ENCODE data around the gene ZNF37A. TPM values are rescaled to one million over a fixed set of nuclear protein-coding genes. Genes with fewer than 3 reads are reported as not detected.

The ZNF37A gene
- total and polyA plus RNA-seq, 4 experiments from 2014 or later = 2.0 to 27.1 (median 13.6) TPM

DNA sequence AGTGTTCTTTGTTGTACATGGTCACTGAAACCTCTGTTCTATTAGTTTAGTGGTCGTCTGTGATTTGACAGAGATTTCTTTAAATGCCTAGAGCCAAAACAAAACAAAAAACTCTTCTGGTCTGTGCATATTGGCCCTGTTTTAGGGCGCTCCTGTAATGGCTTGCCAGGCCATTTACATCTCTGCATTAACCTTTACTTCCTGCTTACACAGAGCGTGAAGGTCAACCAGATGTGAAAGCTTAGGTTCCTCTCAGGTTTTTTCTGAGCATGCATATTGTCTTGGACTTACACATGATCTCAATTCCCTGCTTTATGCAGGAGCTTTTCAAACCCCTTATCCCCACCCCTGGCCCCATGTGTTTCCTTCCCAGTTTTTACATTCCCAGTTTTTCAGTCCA lies 9.6 kb downstream of the ZNF37A start:
- Mint-ChIP-seq H3K36me3 (peaks cover 85 to 91% of the 10 kb centered on the region in 2 donors), H3K27ac (peak overlapping the region in 1 of 7 donors; percentile 57), H3K4me1 (peaks cover 0 to 5% (median under 1%) of the 10 kb centered on the region in 4 donors), H3K27me3 (no peaks in the 10 kb centered on the region), H3K9me3 (peaks cover 7 to 87% (median 75%) of the 10 kb centered on the region in 8 donors), H3K4me3 (no peak overlapping the region)
- no peaks in the 10 kb centered on the region for H3K27me3 ChIP-seq (ENCODE audit: insufficient read depth, low read length)
- no peak overlapping the region for H3K4me3 ChIP-seq (ENCODE audit: low read length in 2 of 2)
- ChIA-PET POLR2A (ENCODE audit: partially characterized antibody) (no interaction called here), CTCF (ENCODE audit: partially characterized antibody) (no interaction called here)
- DNase-seq = no peak
- H3K27ac ChIP-seq (ENCODE audit: low read depth, low read length) = no peak overlapping the region
- H3K9me3 ChIP-seq (ENCODE audit: control insufficient read depth in 1 of 2, low read length in 2 of 2) = no peaks in the 10 kb centered on the region
- intact Hi-C loops (cut with micrococcal nuclease) = no loop called here
- no peaks in the 10 kb centered on the region for H3K4me1 ChIP-seq (ENCODE audit: insufficient read depth, low read length)
- H3K36me3 ChIP-seq (ENCODE audit: insufficient read depth, low read length) = peaks cover 11% of the 10 kb centered on the region

DNA sequence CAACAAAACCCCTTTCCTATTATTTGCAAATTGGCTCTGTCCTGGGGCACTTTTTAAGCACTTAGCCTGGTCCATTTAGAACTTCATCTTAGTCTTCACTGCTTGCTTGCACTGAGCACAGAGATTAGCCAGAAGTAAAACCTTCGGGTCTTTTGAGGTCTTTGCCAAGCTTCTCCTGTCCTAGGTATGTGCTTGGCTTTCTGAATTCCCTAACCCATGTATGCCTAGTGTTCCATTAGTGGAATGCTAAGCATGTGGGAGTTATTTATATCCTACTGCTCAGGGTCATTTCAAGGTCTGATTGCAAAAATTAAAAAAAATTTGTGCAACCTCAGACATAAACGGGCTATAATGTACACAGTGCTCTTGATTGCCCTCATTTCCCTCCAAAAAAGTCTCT lies 18.0 kb downstream of the ZNF37A start:
- ChIA-PET CTCF (ENCODE audit: partially characterized antibody) (no interaction called here), POLR2A (ENCODE audit: partially characterized antibody) (no interaction called here)
- no peak for DNase-seq
- Mint-ChIP-seq H3K27ac (peak overlapping the region in 1 of 7 donors; percentile 2), H3K4me1 (no peaks in the 10 kb centered on the region), H3K4me3 (no peak overlapping the region), H3K36me3 (peaks cover 70 to 71% of the 10 kb centered on the region in 2 donors), H3K9me3 (peaks cover 0 to 95% (median 88%) of the 10 kb centered on the region in 8 donors), H3K27me3 (no peaks in the 10 kb centered on the region)
- H3K36me3 ChIP-seq (ENCODE audit: insufficient read depth, low read length) = peaks cover 24% of the 10 kb centered on the region
- H3K4me3 ChIP-seq (ENCODE audit: low read length in 2 of 2) = no peak overlapping the region
- no peaks in the 10 kb centered on the region for H3K27me3 ChIP-seq (ENCODE audit: insufficient read depth, low read length)
- intact Hi-C loops (cut with micrococcal nuclease) = no loop called here
- no peaks in the 10 kb centered on the region for H3K4me1 ChIP-seq (ENCODE audit: insufficient read depth, low read length)
- no peak overlapping the region for H3K27ac ChIP-seq (ENCODE audit: low read depth, low read length)
- H3K9me3 ChIP-seq (ENCODE audit: control insufficient read depth in 1 of 2, low read length in 2 of 2) = peaks cover 0 to 15% of the 10 kb centered on the region in 2 donors

DNA sequence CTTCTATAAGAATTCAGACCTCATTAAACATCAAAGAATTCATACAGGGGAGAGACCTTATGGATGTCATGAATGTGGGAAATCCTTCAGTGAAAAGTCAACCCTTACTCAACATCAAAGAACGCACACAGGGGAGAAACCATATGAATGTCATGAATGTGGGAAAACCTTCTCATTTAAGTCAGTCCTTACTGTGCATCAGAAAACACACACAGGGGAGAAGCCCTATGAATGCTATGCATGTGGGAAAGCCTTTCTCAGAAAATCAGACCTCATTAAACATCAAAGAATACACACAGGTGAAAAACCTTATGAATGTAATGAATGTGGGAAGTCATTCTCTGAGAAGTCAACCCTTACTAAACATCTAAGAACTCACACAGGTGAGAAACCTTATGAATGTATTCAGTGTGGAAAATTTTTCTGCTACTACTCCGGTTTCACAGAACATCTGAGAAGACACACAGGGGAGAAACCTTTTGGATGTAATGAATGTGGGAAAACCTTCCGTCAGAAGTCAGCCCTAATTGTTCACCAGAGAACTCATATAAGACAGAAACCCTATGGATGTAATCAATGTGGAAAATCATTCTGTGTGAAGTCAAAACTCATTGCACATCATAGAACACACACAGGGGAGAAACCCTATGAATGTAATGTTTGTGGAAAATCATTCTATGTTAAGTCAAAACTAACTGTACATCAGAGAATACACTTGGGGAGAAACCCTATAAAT lies 24.1 kb downstream of the ZNF37A start:
- Histone ChIP-seq H3K9me3 (ENCODE audit: control insufficient read depth in 1 of 2, low read length in 2 of 2) (peaks cover 23 to 70% of the 10 kb centered on the region in 2 donors), H3K27ac (ENCODE audit: low read depth, low read length) (no peak overlapping the region), H3K4me1 (ENCODE audit: insufficient read depth, low read length) (no peaks in the 10 kb centered on the region), H3K36me3 (ENCODE audit: insufficient read depth, low read length) (peaks cover 29% of the 10 kb centered on the region), H3K27me3 (ENCODE audit: insufficient read depth, low read length) (no peaks in the 10 kb centered on the region), H3K4me3 (ENCODE audit: low read length in 2 of 2) (peak overlapping the region in 1 of 2 donors; percentile 1)
- peaks cover 2 to 95% (median 93%) of the 10 kb centered on the region in 8 donors for H3K9me3 Mint-ChIP-seq
- intact Hi-C loops (cut with micrococcal nuclease) = no loop called here
- DNase-seq = no peak
- no peak overlapping the region for H3K4me3 Mint-ChIP-seq
- CTCF ChIA-PET (ENCODE audit: partially characterized antibody) = no interaction called here
- POLR2A ChIA-PET (ENCODE audit: partially characterized antibody) = no interaction called here
- H3K36me3 Mint-ChIP-seq = peaks cover 56 to 58% of the 10 kb centered on the region in 2 donors
- H3K27ac Mint-ChIP-seq = no peak overlapping the region
- no peaks in the 10 kb centered on the region for H3K4me1 Mint-ChIP-seq
- no peaks in the 10 kb centered on the region for H3K27me3 Mint-ChIP-seq

DNA sequence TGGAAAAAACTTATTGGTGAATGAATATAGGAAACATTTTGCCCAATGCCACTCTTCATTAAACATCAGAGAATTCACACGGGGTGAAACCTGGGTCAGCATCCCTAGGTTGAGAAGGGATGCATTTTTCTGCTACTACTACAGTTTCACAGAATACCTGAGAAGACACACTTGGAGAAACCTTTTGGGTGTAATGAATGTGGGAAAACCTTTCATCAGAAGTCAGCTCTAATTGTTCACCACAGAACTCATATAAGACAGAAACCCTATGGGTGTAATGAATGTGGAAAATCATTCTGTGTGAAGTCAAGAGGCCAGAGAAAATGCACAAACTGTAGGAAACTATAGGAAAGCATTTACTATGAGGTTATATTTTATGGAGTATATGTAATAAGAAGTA lies 24.9 kb downstream of the ZNF37A start:
- H3K36me3 Mint-ChIP-seq = peaks cover 51 to 55% of the 10 kb centered on the region in 2 donors
- no peak overlapping the region for H3K4me3 ChIP-seq (ENCODE audit: low read length in 2 of 2)
- ChIA-PET CTCF (ENCODE audit: partially characterized antibody) (no interaction called here), POLR2A (ENCODE audit: partially characterized antibody) (no interaction called here)
- intact Hi-C loops (cut with micrococcal nuclease) = no loop called here
- no peaks in the 10 kb centered on the region for H3K4me1 Mint-ChIP-seq
- H3K27me3 ChIP-seq (ENCODE audit: insufficient read depth, low read length) = no peaks in the 10 kb centered on the region
- no peak overlapping the region for H3K27ac Mint-ChIP-seq
- peaks cover 3 to 97% (median 95%) of the 10 kb centered on the region in 8 donors for H3K9me3 Mint-ChIP-seq
- H3K4me1 ChIP-seq (ENCODE audit: insufficient read depth, low read length) = no peaks in the 10 kb centered on the region
- H3K9me3 ChIP-seq (ENCODE audit: control insufficient read depth in 1 of 2, low read length in 2 of 2) = peaks cover 25 to 73% of the 10 kb centered on the region in 2 donors
- no peak for DNase-seq
- peaks cover 28% of the 10 kb centered on the region for H3K36me3 ChIP-seq (ENCODE audit: insufficient read depth, low read length)
- H3K27ac ChIP-seq (ENCODE audit: low read depth, low read length) = no peak overlapping the region
- H3K27me3 Mint-ChIP-seq = no peaks in the 10 kb centered on the region
- H3K4me3 Mint-ChIP-seq = no peak overlapping the region

DNA sequence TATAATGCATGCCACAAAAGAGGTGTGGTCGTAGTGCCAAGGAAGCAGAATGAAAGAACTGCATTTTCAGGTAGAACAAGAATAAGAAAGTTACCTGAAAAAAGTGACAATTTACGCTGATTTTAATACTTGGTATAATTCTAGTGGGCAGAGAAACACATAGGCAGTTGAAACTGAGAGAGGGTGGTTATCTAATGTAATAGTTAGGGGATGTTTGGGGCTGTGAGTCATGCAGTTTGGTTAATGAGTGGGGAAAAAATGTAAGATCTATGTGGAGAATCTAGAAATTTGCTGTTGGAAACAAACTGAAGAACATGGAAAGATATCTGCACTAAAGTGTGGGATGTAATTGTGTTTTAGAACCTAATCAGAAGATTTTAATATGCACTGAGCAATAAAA lies 33.7 kb downstream of the ZNF37A start:
- Mint-ChIP-seq H3K27me3 (no peaks in the 10 kb centered on the region), H3K9me3 (peaks cover 14 to 93% (median 83%) of the 10 kb centered on the region in 8 donors), H3K36me3 (peaks cover 14 to 15% of the 10 kb centered on the region in 2 donors), H3K4me3 (no peak overlapping the region), H3K27ac (no peak overlapping the region), H3K4me1 (no peaks in the 10 kb centered on the region)
- Histone ChIP-seq H3K36me3 (ENCODE audit: insufficient read depth, low read length) (no peaks in the 10 kb centered on the region), H3K27me3 (ENCODE audit: insufficient read depth, low read length) (no peaks in the 10 kb centered on the region), H3K27ac (ENCODE audit: low read depth, low read length) (no peak overlapping the region), H3K4me3 (ENCODE audit: low read length in 2 of 2) (no peak overlapping the region), H3K4me1 (ENCODE audit: insufficient read depth, low read length) (no peaks in the 10 kb centered on the region), H3K9me3 (ENCODE audit: control insufficient read depth in 1 of 2, low read length in 2 of 2) (peaks cover 3 to 53% of the 10 kb centered on the region in 2 donors)
- intact Hi-C loops (cut with micrococcal nuclease) = no loop called here
- ChIA-PET CTCF (ENCODE audit: partially characterized antibody) (no interaction called here), POLR2A (ENCODE audit: partially characterized antibody) (no interaction called here)
- no peak for DNase-seq

DNA sequence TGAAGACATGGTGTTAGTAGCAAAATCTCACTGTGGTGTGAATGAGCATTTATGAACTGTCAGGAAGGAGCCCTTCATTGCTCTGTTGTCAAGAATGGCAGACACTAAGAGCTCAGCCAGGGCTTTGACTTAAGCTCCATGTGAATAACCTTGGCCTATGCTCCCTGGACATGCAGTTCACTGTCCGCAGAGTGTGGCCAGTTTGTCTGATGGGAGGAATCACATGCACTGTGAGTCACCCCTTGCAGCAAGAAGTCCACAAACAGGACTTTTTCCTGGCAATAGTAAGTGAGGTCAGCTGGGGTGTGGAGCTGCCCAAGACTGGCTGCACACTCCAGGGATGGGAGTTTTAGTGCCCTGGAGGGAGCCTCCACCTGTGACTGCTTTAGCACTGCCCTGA lies 49.5 kb downstream of the ZNF37A start:
- no peaks in the 10 kb centered on the region for H3K27me3 ChIP-seq (ENCODE audit: insufficient read depth, low read length)
- peaks cover 4 to 30% (median 17%) of the 10 kb centered on the region in 8 donors for H3K9me3 Mint-ChIP-seq
- H3K27me3 Mint-ChIP-seq = no peaks in the 10 kb centered on the region
- no peaks in the 10 kb centered on the region for H3K36me3 ChIP-seq (ENCODE audit: insufficient read depth, low read length)
- ChIA-PET POLR2A (ENCODE audit: partially characterized antibody) (no interaction called here), CTCF (ENCODE audit: partially characterized antibody) (no interaction called here)
- H3K27ac ChIP-seq (ENCODE audit: low read depth, low read length) = no peak overlapping the region
- no peaks in the 10 kb centered on the region for H3K36me3 Mint-ChIP-seq
- DNase-seq = no peak
- no peak overlapping the region for H3K4me3 Mint-ChIP-seq
- H3K27ac Mint-ChIP-seq = no peak overlapping the region
- H3K4me3 ChIP-seq (ENCODE audit: low read length in 2 of 2) = no peak overlapping the region
- H3K9me3 ChIP-seq (ENCODE audit: control insufficient read depth in 1 of 2, low read length in 2 of 2) = no peaks in the 10 kb centered on the region
- no peaks in the 10 kb centered on the region for H3K4me1 Mint-ChIP-seq
- no peaks in the 10 kb centered on the region for H3K4me1 ChIP-seq (ENCODE audit: insufficient read depth, low read length)
- intact Hi-C loops (cut with micrococcal nuclease) = no loop called here

DNA sequence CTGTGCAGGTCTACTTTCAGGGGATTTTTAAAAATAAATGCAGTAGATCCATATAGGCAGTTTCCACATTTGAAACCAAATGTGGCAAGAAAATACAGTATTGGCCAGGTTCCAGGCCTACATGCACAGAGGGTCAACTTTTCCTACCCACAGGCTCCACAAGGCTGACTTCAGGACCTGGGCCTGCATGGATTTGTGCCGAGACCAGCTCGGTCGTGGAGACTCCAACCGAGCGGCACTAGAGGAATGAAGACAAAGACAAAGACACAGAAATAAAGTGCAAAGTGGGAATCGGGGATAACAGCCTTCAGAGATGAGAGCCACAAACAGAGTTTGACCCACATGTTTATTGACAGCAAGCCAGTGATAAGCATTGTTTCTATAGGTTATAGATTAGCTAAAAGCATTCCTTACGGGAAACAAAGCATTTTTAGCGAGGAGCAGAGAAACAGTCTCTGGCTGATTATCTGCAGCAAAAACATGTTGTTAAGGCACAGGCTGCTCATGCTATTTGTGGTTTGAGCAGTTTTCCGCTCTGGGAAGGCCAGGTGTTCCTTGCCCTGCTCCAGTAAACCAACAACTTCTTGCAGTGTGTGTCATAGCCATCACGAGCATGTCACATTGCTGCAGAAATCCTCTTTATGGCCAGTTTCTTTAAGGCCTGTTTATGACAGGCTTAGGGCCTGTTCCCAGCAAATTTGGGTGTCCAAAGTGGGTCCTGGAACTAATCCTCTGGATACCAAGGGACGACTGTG lies 52.6 kb downstream of the ZNF37A start:
- Histone ChIP-seq H3K27ac (ENCODE audit: low read depth, low read length) (no peak overlapping the region), H3K4me3 (ENCODE audit: low read length in 2 of 2) (no peak overlapping the region), H3K27me3 (ENCODE audit: insufficient read depth, low read length) (no peaks in the 10 kb centered on the region), H3K4me1 (ENCODE audit: insufficient read depth, low read length) (no peaks in the 10 kb centered on the region), H3K9me3 (ENCODE audit: control insufficient read depth in 1 of 2, low read length in 2 of 2) (no peaks in the 10 kb centered on the region), H3K36me3 (ENCODE audit: insufficient read depth, low read length) (no peaks in the 10 kb centered on the region)
- no peaks in the 10 kb centered on the region for H3K4me1 Mint-ChIP-seq
- ChIA-PET POLR2A (ENCODE audit: partially characterized antibody) (no interaction called here), CTCF (ENCODE audit: partially characterized antibody) (no interaction called here)
- no peaks in the 10 kb centered on the region for H3K27me3 Mint-ChIP-seq
- peaks cover 0 to 24% (median 5%) of the 10 kb centered on the region in 8 donors for H3K9me3 Mint-ChIP-seq
- H3K36me3 Mint-ChIP-seq = no peaks in the 10 kb centered on the region
- DNase-seq = no peak
- H3K4me3 Mint-ChIP-seq = no peak overlapping the region
- intact Hi-C loops (cut with micrococcal nuclease) = no loop called here
- H3K27ac Mint-ChIP-seq = no peak overlapping the region

All from CD4-positive, alpha-beta memory T cell (primary cell).